Brain microvascular endothelial cell (primary cell): Measurements from ENCODE around the gene NTRK3.

Experiments
- DNase-seq: peaks from one replicate; pipeline ENCODE4 v3.0.0-alpha.2; 2020
- H3K27ac ChIP-seq: fragments of 250-450 bp; sonication (Bioruptor Pico); 2 replicates; pipeline ENCODE4 v1.5.1; 2020; ENCODE audit warnings: mild to moderate bottlenecking, moderate library complexity
- H3K27me3 ChIP-seq: fragments of 250-450 bp; sonication (Bioruptor Pico); replicated peaks from 2 replicates; pipeline ENCODE4 v1.5.1; 2020; ENCODE audit warnings: mild to moderate bottlenecking
- H3K36me3 ChIP-seq: fragments of 250-450 bp; sonication (Bioruptor Pico); replicated peaks from 2 replicates; pipeline ENCODE4 v1.5.1; 2020; ENCODE audit warnings: mild to moderate bottlenecking
- H3K4me3 ChIP-seq: 2 replicates; pipeline ENCODE4 v1.5.1; 2011; ENCODE audit warnings: low read depth, mild to moderate bottlenecking, control low read depth, low read length, moderate library complexity
- CTCF ChIP-seq: IDR thresholded peaks from 2 replicates; pipeline ENCODE4 v1.5.1; 2011; ENCODE audit warnings: low read depth, mild to moderate bottlenecking, moderate library complexity, low read length, control low read depth, inconsistent platforms; ENCODE audit errors: missing control alignments
- in situ Hi-C: cut with HindIII; loops from 2 replicates; pipeline ENCODE4 v1.10.0; 2017; ENCODE audit warnings: low sequenced_read_pairs, low pct_ligation_motif_present

Gene NTRK3

GRCh38 chr15:88267720-88268119, 11.2 kb upstream of the NTRK3 start:
- in situ Hi-C loops, result no loop called here
- Histone ChIP-seq H3K36me3 (no peaks in the 10 kb centered on the region), H3K27ac (no peak overlapping the region), H3K4me3 (no peak overlapping the region), H3K27me3 (no peaks in the 10 kb centered on the region)
- DNase-seq, result no peak
- no peak for TF ChIP-seq CTCF

- H3K27me3 ChIP-seq, result no peaks in the 10 kb centered on the region
- in situ Hi-C loops, result no loop called here
- H3K27ac ChIP-seq, result no peak overlapping the region
- no peak for DNase-seq
- H3K36me3 ChIP-seq, result no peaks in the 10 kb centered on the region
- H3K4me3 ChIP-seq, result no peak overlapping the region
- no peak for TF ChIP-seq CTCF
Measured at GRCh38 chr15:88266170-88266569, 9.6 kb upstream of the NTRK3 start.

- in situ Hi-C loops, result no loop called here
- Histone ChIP-seq H3K4me3 (no peak overlapping the region), H3K27ac (no peak overlapping the region), H3K36me3 (no peaks in the 10 kb centered on the region), H3K27me3 (no peaks in the 10 kb centered on the region)
- no peak for TF ChIP-seq CTCF
- no peak for DNase-seq
Measured at GRCh38 chr15:88264622-88265021, 8.1 kb upstream of the NTRK3 start.

- Histone ChIP-seq H3K4me3 (no peak overlapping the region), H3K27me3 (peaks cover 15% of the 10 kb centered on the region), H3K36me3 (no peaks in the 10 kb centered on the region), H3K27ac (no peak overlapping the region)
- no peak for DNase-seq
- no peak for TF ChIP-seq CTCF
- in situ Hi-C loops, result no loop called here
Measured at GRCh38 chr15:88262064-88262463, 5.5 kb upstream of the NTRK3 start.

GRCh38 chr15:88258093-88258641, 1.6 kb upstream of the NTRK3 start:
- no peak for DNase-seq
- peak; percentile 39 for TF ChIP-seq CTCF
- no peak overlapping the region for H3K4me3 ChIP-seq
- in situ Hi-C loops, result no loop called here
- no peak overlapping the region for H3K27ac ChIP-seq
- H3K36me3 ChIP-seq, result no peaks in the 10 kb centered on the region
- H3K27me3 ChIP-seq, result peaks cover 42% of the 10 kb centered on the region
